ENCODE results near the gene CMPK2. TPM values are rescaled to one million over a fixed set of nuclear protein-coding genes. Genes with fewer than 3 reads are reported as not detected.
A peak's percentile ranks its signal among the peaks of the same experiment; 100 is the strongest.

The CMPK2 gene
- polyA plus RNA-seq, 3 donors from 2014 or later: 5.2 to 10.9 (median 8.0) TPM

DNA sequence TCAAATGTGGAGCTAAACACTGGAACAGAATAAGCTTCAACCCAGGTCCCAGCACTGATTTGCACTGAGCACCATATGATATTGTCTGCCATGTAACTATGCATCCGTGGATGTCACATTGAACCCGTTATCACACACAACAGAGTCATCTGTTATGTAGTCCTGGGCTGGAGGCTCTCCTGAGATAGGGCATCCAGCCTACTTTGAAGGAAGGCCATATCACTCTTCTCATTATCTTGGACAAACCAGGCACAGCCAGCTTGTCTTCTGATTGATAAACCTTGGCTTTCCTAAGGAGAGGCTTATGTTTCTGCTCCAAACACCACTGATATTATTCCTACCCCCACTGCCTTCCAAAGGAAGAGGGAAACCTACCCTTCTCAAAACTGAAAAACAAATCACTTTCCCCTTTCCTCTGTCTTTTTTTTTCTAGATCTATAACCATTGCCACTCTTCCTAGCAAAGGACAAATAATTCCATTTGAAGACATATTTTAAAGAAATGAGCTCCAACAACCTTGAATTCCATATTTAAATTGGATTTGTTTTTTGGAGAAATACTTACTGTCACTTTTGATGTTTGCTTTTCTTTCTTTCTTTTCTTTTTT lies 28.3 kb upstream of the CMPK2 start:
- DNase-seq: no peak
- no peaks in the 10 kb centered on the region for H3K9me3 Mint-ChIP-seq
- no peak overlapping the region for H3K4me3 Mint-ChIP-seq
- peaks cover 0 to 2% (median 1%) of the 10 kb centered on the region in 3 donors for H3K27me3 Mint-ChIP-seq (ENCODE audit: low read depth in 3 of 3)
- peak overlapping the region in 2 of 6 donors; percentile 24 to 60 for H3K27ac Mint-ChIP-seq
- H3K4me1 Mint-ChIP-seq: no peaks in the 10 kb centered on the region
- peaks cover 0 to 49% (median 36%) of the 10 kb centered on the region in 3 donors for H3K36me3 Mint-ChIP-seq

DNA sequence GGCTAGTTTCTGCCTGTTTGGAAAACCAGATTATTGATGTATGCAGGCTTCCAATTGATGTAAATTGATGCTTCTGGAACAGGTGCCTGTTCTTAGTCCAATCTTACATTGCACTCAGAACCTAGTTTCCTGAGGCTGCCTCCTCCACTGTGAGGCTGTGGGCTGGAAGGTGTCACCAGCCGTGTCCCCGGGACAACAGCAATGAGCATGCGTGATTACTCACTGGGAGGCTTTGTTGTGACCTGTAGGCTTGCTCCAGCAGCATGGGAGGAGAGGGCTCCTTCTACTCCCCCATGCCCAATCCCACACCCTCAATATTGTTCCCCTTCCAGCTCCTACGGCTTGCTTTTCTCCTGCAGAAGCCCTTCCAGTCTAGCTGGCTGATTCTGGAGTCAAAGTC lies 23.0 kb upstream of the CMPK2 start:
- H3K9me3 Mint-ChIP-seq: no peaks in the 10 kb centered on the region
- peaks cover 0 to 2% (median 0%) of the 10 kb centered on the region in 3 donors for H3K27me3 Mint-ChIP-seq (ENCODE audit: low read depth in 3 of 3)
- H3K4me3 Mint-ChIP-seq: no peak overlapping the region
- DNase-seq: no peak
- no peak overlapping the region for H3K27ac Mint-ChIP-seq
- peaks cover 4 to 52% (median 41%) of the 10 kb centered on the region in 3 donors for H3K36me3 Mint-ChIP-seq
- no peaks in the 10 kb centered on the region for H3K4me1 Mint-ChIP-seq

DNA sequence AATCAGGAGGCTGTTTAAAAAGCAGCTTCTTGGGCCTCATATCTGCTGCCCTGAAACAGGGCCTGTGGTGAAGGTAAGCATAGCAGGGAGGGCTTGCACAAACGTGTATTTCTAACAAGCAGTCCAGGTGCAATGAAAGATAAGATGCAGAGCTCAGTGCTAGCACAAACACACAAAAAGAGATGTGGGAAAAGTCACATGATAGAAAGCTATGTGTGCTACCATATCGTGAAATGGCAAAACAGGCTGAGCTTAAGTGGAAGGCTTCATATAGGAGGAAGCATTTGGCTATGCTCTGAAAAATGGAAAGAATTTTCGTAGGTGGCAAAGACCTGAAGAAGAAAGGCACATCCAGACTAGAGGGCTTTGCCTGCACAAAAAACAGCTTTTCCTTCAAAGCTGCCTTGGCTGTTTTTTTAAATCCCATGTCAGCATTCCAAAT lies 22.1 kb upstream of the CMPK2 start:
- no peak overlapping the region for H3K27ac Mint-ChIP-seq
- H3K36me3 Mint-ChIP-seq: peaks cover 4 to 50% (median 35%) of the 10 kb centered on the region in 3 donors
- H3K4me3 Mint-ChIP-seq: no peak overlapping the region
- no peaks in the 10 kb centered on the region for H3K4me1 Mint-ChIP-seq
- DNase-seq: no peak
- H3K27me3 Mint-ChIP-seq (ENCODE audit: low read depth in 3 of 3): peaks cover 0 to 2% (median 0%) of the 10 kb centered on the region in 3 donors
- H3K9me3 Mint-ChIP-seq: no peaks in the 10 kb centered on the region

DNA sequence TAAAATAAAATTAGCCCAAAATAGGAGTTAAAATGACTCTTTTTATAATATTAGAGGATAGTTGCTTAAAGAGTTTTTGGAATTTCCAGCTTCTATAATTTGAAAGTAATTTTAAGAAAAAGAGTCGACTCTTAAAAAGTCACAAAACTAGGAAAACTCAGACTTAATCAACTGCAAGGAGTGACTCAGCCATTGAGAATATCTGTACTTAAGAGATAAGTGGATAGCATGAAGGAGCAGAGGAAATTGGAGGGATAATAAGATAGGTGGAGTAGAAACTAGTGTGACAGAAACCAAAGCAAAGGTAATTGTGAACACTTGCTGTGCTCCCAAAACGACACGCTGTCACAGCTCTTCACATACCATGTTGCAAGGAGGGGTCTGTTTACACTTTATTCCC lies 20.3 kb upstream of the CMPK2 start:
- no peak overlapping the region for H3K27ac Mint-ChIP-seq
- H3K36me3 Mint-ChIP-seq: peaks cover 4 to 55% (median 34%) of the 10 kb centered on the region in 3 donors
- peaks cover 2 to 7% of the 10 kb centered on the region in 2 donors for H3K4me1 Mint-ChIP-seq
- peaks cover 0 to 2% (median 0%) of the 10 kb centered on the region in 3 donors for H3K27me3 Mint-ChIP-seq (ENCODE audit: low read depth in 3 of 3)
- no peaks in the 10 kb centered on the region for H3K9me3 Mint-ChIP-seq
- DNase-seq: no peak
- no peak overlapping the region for H3K4me3 Mint-ChIP-seq

DNA sequence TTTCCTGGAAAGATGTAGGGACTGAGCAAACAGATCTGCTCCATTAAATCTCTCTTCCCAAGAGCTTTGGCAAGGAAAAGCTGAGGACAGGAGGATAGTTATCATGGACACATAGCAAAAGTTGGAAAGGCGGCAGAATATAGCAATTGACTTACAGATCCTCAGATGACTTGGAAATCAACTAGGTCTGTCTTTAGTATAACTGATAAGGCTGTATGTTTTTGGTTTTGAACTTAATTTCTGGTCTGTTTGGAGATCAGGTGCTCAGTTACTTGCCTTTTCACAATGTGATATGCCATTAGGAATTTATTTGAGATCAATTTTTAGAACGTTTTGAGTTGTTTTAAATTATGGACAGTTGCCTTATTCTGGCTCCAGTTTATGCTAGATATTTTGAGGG lies 19.8 kb upstream of the CMPK2 start:
- H3K36me3 Mint-ChIP-seq: peaks cover 4 to 55% (median 34%) of the 10 kb centered on the region in 3 donors
- H3K27me3 Mint-ChIP-seq (ENCODE audit: low read depth in 3 of 3): peaks cover 0 to 2% (median 0%) of the 10 kb centered on the region in 3 donors
- peaks cover 6 to 11% of the 10 kb centered on the region in 2 donors for H3K4me1 Mint-ChIP-seq
- H3K27ac Mint-ChIP-seq: no peak overlapping the region
- no peak overlapping the region for H3K4me3 Mint-ChIP-seq
- DNase-seq: no peak
- H3K9me3 Mint-ChIP-seq: no peaks in the 10 kb centered on the region

DNA sequence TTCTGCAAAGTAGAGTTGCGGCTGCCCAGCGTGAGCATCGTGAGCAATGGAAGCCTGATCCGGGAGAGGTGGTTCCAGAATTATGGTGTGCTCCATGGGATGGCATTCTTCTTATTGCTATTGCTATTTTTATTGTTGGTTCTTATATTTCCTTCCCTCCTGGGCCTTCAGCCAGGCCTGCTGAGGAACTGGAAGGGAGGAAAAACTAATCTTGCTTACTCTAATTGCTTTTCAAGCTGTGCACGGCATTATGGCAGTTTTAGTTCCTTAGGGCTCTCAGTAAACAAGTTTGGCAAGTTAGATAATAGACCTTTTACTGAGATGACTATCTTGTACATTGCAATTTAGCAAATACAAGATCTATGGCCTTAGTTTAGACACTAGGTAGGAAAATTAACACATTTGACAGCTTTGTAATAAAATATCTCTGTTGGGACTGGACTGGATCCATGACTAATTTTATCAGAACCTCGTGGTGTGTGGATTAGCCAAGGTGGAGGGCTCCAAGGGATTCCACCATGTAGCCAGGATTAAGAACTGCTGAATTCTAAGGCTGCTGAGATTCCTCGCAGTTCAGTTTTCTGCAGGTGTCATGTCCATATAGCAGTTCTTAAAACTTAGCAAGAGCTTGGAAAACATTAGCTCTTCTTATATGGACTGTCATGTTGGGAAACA lies 17.9 kb upstream of the CMPK2 start:
- no peak overlapping the region for H3K27ac Mint-ChIP-seq
- no peak overlapping the region for H3K4me3 Mint-ChIP-seq
- no peaks in the 10 kb centered on the region for H3K27me3 Mint-ChIP-seq (ENCODE audit: low read depth in 3 of 3)
- no peaks in the 10 kb centered on the region for H3K9me3 Mint-ChIP-seq
- peaks cover 23 to 30% of the 10 kb centered on the region in 2 donors for H3K4me1 Mint-ChIP-seq
- H3K36me3 Mint-ChIP-seq: peaks cover 4 to 46% (median 29%) of the 10 kb centered on the region in 3 donors
- no peak for DNase-seq

DNA sequence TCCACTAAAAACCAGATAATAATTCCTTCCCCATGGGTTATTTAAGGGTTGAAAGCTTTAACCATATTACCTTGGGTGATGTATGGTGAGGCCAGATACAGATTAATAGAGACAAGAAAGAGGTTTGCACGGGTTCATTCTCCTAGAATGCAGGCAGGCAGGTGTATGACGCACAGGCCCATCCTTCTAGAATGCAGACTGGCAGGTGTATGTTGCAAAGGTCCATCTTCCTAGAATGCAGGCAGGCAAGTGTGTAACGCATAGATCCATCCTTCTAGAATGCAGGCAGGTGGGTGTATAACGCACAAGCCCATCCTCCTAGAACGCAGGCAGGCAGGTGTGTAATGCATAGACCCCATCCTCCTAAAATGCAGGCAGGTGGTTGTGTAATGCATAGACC lies 15.8 kb upstream of the CMPK2 start:
- peaks cover 4 to 35% (median 20%) of the 10 kb centered on the region in 3 donors for H3K36me3 Mint-ChIP-seq
- H3K27me3 Mint-ChIP-seq (ENCODE audit: low read depth in 3 of 3): no peaks in the 10 kb centered on the region
- H3K4me1 Mint-ChIP-seq: peaks cover 38 to 51% of the 10 kb centered on the region in 2 donors
- H3K27ac Mint-ChIP-seq: no peak overlapping the region
- no peaks in the 10 kb centered on the region for H3K9me3 Mint-ChIP-seq
- DNase-seq: no peak
- H3K4me3 Mint-ChIP-seq: no peak overlapping the region

DNA sequence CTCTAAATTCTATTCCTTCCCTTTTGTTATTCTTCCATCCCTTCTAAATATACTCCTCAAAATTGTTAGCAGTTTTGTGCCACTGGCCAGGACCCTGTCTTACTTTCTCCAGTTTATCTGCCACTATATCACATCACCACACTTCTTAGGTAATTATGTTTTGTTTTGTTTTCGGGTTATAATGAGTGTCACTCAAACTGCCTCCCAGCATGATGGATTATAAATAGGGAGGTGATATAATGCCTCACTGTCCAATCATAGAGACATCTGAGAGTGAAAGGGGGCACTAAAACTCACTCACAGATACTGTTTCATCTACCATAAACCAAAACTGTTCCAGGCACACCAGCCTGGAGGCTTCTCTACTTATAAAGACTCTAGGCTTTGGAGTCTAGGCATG lies 15.3 kb upstream of the CMPK2 start:
- no peak for DNase-seq
- peaks cover 4 to 30% (median 16%) of the 10 kb centered on the region in 3 donors for H3K36me3 Mint-ChIP-seq
- H3K4me1 Mint-ChIP-seq: peaks cover 38 to 53% of the 10 kb centered on the region in 2 donors
- H3K27me3 Mint-ChIP-seq (ENCODE audit: low read depth in 3 of 3): no peaks in the 10 kb centered on the region
- no peaks in the 10 kb centered on the region for H3K9me3 Mint-ChIP-seq
- H3K4me3 Mint-ChIP-seq: peak overlapping the region in 2 of 5 donors; percentile 15
- peak overlapping the region in 5 of 6 donors; percentile 9 to 61 (median 45) for H3K27ac Mint-ChIP-seq

DNA sequence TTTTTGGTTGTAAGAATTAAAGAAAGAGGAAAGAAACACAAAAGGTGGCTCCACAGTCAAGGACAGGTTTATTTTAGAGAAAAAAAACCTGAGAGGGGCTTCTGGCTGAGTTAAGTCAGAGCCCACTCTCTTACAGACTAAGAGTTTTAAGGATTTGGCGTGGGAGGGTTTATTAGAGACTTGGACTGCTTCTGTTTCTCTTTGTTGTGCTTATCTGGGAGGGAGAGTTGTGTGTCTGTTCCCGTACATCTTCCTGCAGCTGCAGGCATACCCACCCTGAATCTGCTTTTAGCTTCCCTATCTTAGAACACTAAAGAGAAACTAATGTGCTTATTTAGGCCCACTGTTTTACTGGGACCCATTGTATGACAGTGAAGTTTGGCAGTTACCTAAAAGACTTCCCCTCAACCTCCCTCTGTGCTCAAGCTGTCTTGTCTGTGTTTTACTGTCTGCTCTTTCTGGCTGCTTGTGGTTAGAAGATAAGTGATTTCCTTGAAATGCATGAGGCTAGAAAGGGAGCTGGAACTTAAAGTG lies 14.6 kb upstream of the CMPK2 start:
- no peaks in the 10 kb centered on the region for H3K9me3 Mint-ChIP-seq
- peak overlapping the region; percentile 20 to 83 (median 42) for H3K4me3 Mint-ChIP-seq
- peaks cover 38 to 53% of the 10 kb centered on the region in 2 donors for H3K4me1 Mint-ChIP-seq
- peak overlapping the region; percentile 30 to 81 (median 68) for H3K27ac Mint-ChIP-seq
- no peaks in the 10 kb centered on the region for H3K27me3 Mint-ChIP-seq (ENCODE audit: low read depth in 3 of 3)
- H3K36me3 Mint-ChIP-seq: peaks cover 4 to 28% (median 10%) of the 10 kb centered on the region in 3 donors
- no peak for DNase-seq

DNA sequence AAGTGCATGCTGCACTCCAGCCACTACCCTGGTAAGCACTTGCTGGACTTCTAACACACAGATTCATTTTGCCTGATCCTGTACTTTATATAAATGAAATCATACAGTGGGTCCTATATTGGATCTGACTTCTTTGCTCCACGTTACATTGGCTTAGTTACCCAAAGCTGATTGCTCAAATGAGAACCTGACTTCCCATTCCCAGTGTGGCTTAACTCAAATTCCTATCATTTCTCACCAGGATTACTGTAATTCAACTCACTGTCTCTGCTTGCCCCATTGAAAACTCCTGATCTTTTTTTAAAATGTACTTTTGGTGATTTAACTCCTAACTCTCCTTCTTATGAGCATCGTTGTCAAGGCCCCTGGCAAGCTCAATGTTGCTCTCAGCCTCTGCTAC lies 13.3 kb upstream of the CMPK2 start:
- Mint-ChIP-seq H3K4me3 (peak overlapping the region; percentile 30 to 92 (median 57)), H3K9me3 (no peaks in the 10 kb centered on the region), H3K36me3 (peaks cover 2 to 18% (median 10%) of the 10 kb centered on the region in 3 donors), H3K4me1 (peaks cover 38 to 53% of the 10 kb centered on the region in 2 donors), H3K27ac (peak overlapping the region in 3 of 6 donors; percentile 8 to 65 (median 41)), H3K27me3 (ENCODE audit: low read depth in 3 of 3) (no peaks in the 10 kb centered on the region)
- DNase-seq: no peak

DNA sequence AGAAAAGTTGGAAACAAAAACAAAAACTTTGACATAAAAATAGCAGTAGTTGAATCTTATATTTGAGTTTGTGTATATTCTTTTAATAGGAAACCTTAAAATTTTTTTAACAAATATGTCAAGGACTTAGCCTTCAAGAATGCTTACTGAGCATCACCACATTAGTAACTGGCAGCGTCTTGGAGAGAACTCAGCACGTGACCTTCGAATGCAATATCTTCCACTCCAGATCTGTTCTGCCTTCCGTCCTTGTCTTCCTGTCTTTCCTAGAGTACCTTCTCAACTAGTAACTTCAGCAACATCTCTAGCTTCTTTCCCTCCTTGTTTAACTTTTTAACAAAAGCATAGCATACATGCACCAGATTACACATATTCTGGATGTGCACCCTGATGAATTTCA lies 12.8 kb upstream of the CMPK2 start:
- H3K36me3 Mint-ChIP-seq: peaks cover 0 to 16% (median 10%) of the 10 kb centered on the region in 3 donors

DNA sequence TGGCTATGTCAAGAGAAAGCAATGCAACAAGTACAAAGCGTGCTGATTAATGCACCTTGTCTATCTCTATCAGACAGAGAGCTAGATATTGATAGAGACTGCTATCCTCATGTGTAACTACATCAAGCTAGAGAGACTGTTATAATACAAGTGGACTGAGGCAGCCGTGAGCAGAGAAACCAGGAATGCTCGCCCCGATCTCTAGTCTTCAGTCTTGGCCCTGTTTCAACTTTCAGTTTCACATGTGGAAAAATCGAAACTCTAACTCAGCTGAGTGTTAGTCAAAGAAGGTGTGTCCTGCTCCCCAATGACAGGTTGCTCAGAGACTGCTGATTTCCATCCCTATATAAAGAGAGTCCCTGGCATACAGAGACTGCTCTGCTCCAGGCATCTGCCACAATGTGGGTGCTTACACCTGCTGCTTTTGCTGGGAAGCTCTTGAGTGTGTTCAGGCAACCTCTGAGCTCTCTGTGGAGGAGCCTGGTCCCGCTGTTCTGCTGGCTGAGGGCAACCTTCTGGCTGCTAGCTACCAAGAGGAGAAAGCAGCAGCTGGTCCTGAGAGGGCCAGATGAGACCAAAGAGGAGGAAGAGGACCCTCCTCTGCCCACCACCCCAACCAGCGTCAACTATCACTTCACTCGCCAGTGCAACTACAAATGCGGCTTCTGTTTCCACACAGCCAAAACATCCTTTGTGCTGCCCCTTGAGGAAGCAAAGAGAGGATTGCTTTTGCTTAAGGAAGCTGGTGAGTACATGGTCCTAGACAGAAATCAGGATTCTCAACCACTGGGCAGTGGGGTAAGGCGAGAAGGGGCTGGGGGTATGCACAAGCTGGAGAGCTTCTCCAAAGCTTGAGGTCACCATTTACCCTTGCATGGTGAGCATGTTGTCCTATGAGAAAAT lies 11.9 kb upstream of the CMPK2 start, which contains the start of gene RSAD2:
Gene RSAD2 (plus strand): TSS at position 376 of the 903 bp plus-strand sequence. CDS start 24 bp downstream, at position 400.
- DNase-seq: peak; percentile 53 to 66 (median 59)
- Mint-ChIP-seq H3K27ac (peak within 1 kb of the TSS; percentile 73 to 88 (median 84)), H3K4me3 (peak within 1 kb of the TSS; percentile 82 to 92 (median 87)), H3K9me3 (no peaks in the 10 kb centered on the region), H3K36me3 (peaks cover 0 to 12% (median 10%) of the 10 kb centered on the region in 3 donors), H3K27me3 (ENCODE audit: low read depth in 3 of 3) (no peaks in the 10 kb centered on the region), H3K4me1 (peaks cover 38 to 53% of the 10 kb centered on the region in 2 donors)

More for the DNA sequence above, 12.8 kb upstream of the CMPK2 start:
- no peaks in the 10 kb centered on the region for H3K27me3 Mint-ChIP-seq (ENCODE audit: low read depth in 3 of 3)
- H3K9me3 Mint-ChIP-seq: no peaks in the 10 kb centered on the region
- H3K4me3 Mint-ChIP-seq: peak overlapping the region; percentile 30 to 92 (median 57)
- DNase-seq: no peak
- H3K27ac Mint-ChIP-seq: peak overlapping the region in 3 of 6 donors; percentile 4 to 87 (median 41)
- H3K4me1 Mint-ChIP-seq: peaks cover 38 to 53% of the 10 kb centered on the region in 2 donors

DNA sequence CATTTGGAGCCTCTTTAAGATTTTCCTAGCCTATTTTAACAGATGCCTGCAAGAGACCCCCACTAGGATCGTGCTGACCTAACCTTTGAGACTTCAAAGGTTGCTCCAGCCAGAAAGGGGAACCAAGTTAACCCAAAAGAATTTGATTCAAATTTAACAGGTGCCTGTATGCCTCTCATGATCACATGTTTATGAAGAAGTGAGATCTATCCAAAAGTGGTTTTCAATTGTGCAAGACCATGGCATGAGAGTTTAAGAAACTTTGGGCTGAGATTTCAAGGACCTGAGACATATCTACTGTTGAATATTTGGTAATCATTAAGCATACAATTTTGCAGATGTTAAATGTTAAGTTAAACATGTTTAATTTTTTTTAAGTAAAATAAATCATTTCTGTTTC lies 10.6 kb upstream of the CMPK2 start:
- Mint-ChIP-seq H3K36me3 (peaks cover 0 to 6% (median 5%) of the 10 kb centered on the region in 3 donors), H3K4me3 (peak overlapping the region in 3 of 5 donors; percentile 12 to 84 (median 82)), H3K9me3 (no peaks in the 10 kb centered on the region), H3K27ac (peak overlapping the region in 1 of 6 donors; percentile 28), H3K27me3 (ENCODE audit: low read depth in 3 of 3) (peaks cover 0 to 2% (median 0%) of the 10 kb centered on the region in 3 donors), H3K4me1 (peaks cover 38 to 50% of the 10 kb centered on the region in 2 donors)
- no peak for DNase-seq
